GM12873 (cell line): ENCODE data around the gene GRAMD4.

Experiments used
- TF ChIP-seq, protein P1 (sequence below): IDR thresholded peaks from 2 replicates; pipeline ENCODE4 v1.5.1; 2012; ENCODE audit warnings: low read depth, mild to moderate bottlenecking, moderate library complexity, low read length, control low read depth; ENCODE audit not compliant: insufficient read depth; ENCODE audit errors: missing control alignments

Gene GRAMD4

DNA sequence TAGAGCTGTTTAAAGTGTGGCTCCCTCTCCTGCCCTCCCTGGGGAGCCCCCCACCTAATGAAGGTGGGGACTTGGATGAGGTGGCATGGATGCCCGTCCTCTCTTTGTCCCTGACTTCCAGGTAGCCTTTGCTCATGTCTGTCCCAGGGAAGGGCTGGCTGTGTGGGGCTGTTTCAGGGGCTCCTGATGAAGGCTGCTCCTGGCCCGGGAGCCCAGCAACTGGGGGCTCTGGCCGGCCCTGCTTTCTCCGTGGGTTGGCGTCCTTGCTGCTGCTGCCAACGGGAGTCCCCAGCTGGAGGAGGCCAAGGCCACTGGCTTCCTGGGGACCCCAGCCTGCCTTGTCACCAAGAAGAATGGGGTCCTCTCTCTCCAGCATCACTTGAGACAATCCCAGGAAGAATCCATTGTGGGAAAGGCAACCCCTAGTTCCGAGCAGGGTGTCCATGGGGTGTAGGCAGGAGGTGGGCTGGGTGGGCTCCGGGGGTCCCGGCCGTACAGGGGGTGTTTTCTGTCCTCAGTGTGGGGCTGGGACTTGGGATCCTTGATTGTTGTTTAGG, 13.2 kb downstream of the GRAMD4 start:
- TF ChIP-seq, protein P1, sequence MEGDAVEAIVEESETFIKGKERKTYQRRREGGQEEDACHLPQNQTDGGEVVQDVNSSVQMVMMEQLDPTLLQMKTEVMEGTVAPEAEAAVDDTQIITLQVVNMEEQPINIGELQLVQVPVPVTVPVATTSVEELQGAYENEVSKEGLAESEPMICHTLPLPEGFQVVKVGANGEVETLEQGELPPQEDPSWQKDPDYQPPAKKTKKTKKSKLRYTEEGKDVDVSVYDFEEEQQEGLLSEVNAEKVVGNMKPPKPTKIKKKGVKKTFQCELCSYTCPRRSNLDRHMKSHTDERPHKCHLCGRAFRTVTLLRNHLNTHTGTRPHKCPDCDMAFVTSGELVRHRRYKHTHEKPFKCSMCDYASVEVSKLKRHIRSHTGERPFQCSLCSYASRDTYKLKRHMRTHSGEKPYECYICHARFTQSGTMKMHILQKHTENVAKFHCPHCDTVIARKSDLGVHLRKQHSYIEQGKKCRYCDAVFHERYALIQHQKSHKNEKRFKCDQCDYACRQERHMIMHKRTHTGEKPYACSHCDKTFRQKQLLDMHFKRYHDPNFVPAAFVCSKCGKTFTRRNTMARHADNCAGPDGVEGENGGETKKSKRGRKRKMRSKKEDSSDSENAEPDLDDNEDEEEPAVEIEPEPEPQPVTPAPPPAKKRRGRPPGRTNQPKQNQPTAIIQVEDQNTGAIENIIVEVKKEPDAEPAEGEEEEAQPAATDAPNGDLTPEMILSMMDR, result no peak

DNA sequence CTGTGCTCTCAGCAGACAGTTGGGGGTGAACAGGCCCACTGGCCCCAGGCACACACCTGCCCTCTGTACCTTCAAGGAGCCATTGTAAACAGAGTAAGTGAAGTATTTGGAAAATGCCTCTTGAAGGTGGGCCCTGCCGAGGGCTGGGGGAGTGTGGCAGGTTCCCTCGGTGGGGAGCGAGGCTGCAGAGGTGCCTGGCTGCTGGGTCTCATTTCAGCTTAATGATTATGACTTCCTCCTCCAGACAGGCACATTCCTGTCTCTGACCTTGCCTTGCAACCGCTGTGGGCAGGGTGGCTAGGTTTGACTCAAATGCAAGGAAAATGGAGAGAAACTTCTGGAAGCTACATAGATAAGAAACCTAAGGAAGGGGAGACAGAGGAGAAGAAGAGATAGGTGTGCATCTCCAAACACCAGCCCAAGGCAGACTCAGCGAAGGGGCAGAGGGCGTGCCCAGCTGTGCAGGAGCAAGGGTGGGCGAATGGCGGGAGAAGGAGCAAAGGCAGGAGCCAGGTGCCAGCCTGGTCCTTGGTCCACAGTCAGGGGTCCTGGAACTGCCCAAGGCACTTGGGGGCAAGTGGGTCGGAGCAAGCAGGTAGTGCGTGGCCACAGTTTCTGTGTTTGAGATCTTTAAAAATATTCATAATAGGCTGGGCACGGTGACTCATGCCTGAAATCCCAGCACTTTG, 14.0 kb downstream of the GRAMD4 start:
- TF ChIP-seq, protein P1, result no peak

DNA sequence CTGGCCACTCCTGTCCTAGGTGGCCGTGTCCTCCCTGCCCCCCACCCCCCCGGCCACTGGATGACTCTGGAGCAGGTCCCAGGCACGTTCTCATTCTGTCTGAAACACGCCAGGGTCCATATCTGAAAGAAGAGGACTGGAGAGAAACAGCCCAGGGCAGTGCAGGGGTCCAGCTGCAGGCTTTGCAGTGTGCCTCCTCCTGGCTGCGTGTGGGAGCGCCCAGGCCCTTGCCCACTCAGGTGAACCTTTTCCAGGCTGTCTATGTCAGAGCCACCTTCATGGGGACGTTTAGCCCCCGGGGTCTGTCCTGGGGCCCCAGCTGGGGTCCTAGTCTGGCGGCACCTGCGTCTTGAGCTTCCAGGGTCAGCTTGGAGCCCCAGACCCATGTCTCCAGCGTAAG, 15.6 kb downstream of the GRAMD4 start:
- TF ChIP-seq, protein P1, result peak; percentile 20

DNA sequence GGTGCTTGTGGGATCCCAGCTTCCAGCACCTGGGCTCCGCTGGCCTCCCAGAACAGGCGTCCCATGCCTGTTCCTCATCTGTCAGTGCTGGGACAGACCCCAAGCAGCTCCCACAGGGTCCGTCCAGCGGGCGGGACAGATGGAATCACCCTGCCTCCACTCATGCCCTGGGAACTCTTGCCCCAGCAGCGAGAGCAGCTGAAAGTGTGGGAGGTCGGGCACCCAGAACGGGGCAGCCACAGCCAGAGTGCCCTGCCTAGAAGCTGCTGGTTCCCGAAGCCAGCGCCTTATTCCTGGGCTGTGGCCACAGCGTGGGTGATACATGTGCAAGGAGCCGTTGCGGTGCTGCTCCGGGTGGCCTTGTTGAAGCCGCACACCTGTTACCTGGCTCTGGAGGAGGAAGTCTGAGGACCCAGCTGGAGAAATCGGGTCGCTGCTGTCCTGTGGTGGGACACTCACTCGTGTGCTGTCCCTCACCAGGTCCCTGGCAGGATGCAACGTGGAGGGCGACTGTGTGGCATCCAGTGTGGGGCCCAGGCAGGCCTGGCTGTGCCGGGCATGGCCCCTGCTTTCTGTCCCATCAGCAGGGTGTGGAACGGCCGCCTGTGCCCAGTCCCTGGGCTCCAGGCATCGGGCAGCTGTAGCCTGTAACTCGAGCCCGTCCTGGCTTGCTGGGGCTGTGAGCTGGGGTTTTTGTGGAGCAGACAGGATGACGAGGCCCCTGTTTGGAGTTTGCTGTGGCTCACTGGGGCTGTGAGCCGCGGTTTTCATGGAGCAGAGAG, 16.2 kb downstream of the GRAMD4 start:
- TF ChIP-seq, protein P1, result no peak

DNA sequence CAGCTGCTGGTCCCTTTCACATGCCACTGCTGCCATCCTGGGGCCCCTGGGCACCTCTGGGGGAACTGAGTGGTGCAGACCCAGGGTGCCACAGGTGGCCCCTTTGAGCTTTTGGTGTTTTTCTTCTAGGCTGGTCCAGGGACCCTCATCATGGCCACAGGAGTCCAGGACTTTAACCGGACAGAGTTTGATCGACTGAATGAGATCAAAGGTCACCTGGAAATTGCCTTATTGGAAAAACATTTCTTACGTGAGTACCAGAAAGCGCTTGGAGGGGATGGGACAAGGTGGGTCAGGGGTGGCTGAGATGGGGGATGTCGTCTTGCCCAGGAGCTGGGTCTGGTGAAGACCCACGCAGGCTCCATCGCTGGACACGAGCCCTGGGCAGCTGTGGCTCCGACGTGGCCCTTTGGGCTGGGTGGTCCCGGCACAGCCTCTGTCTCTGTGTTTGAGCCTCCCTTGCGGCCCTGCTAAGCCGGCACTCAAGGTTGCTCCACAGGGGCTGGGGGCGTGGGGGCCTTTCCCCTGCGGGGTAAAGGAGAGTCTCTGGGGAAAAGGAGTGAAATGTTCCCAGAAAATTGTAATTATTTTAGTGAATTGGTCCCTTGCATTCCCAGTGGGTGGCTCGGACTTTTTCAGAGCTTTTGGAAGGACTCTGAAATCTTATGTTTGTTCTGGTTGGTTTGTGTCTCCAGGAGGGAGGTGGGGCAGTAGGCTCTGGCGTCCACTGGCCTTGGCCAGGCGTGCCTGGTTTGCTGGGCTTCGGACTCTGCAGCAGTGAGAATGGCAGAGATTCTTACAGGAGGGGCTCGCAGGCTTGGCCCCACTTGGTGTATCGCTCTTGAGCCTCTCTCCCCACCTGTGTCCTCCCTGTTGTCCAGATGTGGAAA, 17.8 kb downstream of the GRAMD4 start:
- TF ChIP-seq, protein P1, result no peak

DNA sequence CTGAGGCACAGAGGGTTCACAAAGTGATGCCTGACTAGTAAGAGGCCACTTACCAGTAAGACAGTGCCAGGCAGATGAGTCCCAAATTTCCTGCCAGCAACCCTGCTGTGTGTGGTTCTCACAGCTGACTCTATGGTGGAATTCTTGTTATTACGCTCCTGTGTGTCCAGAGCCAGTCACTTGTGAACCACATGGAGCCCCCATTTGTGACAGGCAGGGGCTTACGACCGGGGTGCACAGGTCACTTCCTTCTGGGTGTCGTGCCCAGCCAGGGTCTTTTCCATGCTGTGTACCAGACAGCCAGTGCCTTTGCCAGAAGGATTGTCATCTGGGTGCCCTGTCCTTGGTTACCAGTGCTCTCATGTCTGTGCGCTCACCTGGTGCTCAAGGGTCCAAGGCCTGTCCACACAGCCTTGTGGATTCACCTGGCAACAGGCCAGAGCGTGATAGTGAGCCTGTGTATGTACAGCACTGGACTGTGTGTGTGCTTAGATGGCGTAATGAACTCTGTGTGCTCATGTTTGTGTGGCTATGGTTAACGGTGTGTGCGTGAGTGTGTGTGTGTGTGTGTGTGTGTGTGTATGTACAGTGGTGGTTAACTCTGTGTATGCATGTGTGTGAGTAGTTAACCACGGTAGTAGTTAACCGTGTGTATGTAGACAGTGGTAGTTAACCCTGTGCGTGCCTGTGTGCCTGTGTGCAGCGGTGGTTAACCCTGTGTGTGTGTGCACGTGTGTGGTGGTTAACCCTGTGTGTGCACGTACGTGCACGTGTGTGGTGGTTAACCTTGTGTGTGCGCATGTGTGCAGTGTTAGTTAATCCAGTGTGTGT, 18.6 kb downstream of the GRAMD4 start:
- TF ChIP-seq, protein P1, result no peak
